NB4 (cell line): ENCODE data around the gene STKLD1.

ENCODE experiments used
- DNase-seq: peaks from one replicate; pipeline ENCODE4 v3.0.0; 2010; ENCODE audit warnings: low read depth
- H3K4me3 ChIP-seq: one replicate; pipeline ENCODE4 v1.5.1; 2011; ENCODE audit warnings: mild to moderate bottlenecking, low read depth, low read length, moderate library complexity
- CTCF ChIP-seq: IDR thresholded peaks from one replicate; pipeline ENCODE4 v1.5.1; 2012; ENCODE audit warnings: low read depth, low read length
- MAX ChIP-seq: IDR thresholded peaks from 2 replicates; pipeline ENCODE4 v1.6.1; 2011; ENCODE audit warnings: low read depth, low read length
- MYC ChIP-seq: IDR thresholded peaks from 2 replicates; pipeline ENCODE4 v1.6.1; 2011; ENCODE audit warnings: low read depth, low read length
- POLR2A ChIP-seq: IDR thresholded peaks from 2 replicates; pipeline ENCODE4 v1.6.1; 2011; ENCODE audit warnings: mild to moderate bottlenecking; ENCODE audit not compliant: insufficient read length; ENCODE audit errors: extremely low read depth

STKLD1 gene

GRCh38 chr9:133428617-133429101 lies 52.5 kb downstream of the STKLD1 start:
- TF ChIP-seq CTCF (no peak), MYC (no peak), POLR2A (no peak), MAX (no peak)
- no peak overlapping the region for H3K4me3 ChIP-seq
- DNase-seq, result no peak

GRCh38 chr9:133429214-133429613 lies 53.0 kb downstream of the STKLD1 start:
- no peak for TF ChIP-seq CTCF
- no peak for TF ChIP-seq MYC
- no peak for TF ChIP-seq MAX
- TF ChIP-seq POLR2A, result no peak
- no peak for DNase-seq
- no peak overlapping the region for H3K4me3 ChIP-seq

- no peak for DNase-seq
Measured at GRCh38 chr9:133429641-133430161, 53.5 kb downstream of the STKLD1 start.

GRCh38 chr9:133430244-133430643 lies 54.1 kb downstream of the STKLD1 start:
- H3K4me3 ChIP-seq, result no peak overlapping the region
- TF ChIP-seq MAX, result no peak
- no peak for TF ChIP-seq CTCF
- no peak for TF ChIP-seq MYC
- TF ChIP-seq POLR2A, result no peak
- peak; percentile 44 for DNase-seq

More at GRCh38 chr9:133429641-133430161, 53.5 kb downstream of the STKLD1 start:
- H3K4me3 ChIP-seq, result no peak overlapping the region
- TF ChIP-seq MAX (no peak), MYC (no peak), POLR2A (no peak), CTCF (no peak)

GRCh38 chr9:133433351-133433843 lies 57.2 kb downstream of the STKLD1 start:
- no peak for DNase-seq
- no peak for TF ChIP-seq MAX
- TF ChIP-seq POLR2A, result no peak
- no peak for TF ChIP-seq CTCF
- no peak for TF ChIP-seq MYC
- H3K4me3 ChIP-seq, result no peak overlapping the region
